Cardiac muscle cell (in vitro differentiated cells and primary cell): ENCODE results near the gene EYA3. TPM values are rescaled to one million over a fixed set of nuclear protein-coding genes. Genes with fewer than 3 reads are reported as not detected.

Experiments
- DNase-seq, 2 donors: peaks; one replicate each; pipeline versions ENCODE4 v3.0.0 to v3.0.0-alpha.2; 2010 to 2017; ENCODE audit warnings: low read depth in 1 of 2, low spot score in 1 of 2
- H3K27ac ChIP-seq: fragments of 200-600 bp; sonication (generic); 2 replicates; pipeline ENCODE4 v1.5.1; 2016
- H3K27me3 ChIP-seq: fragments of 200-600 bp; sonication (generic); 2 replicates; pipeline ENCODE4 v1.6.0; 2016; ENCODE audit warnings: control low read depth
- H3K36me3 ChIP-seq: fragments of 200-600 bp; sonication (generic); 2 replicates; pipeline ENCODE4 v1.5.1; 2016; ENCODE audit warnings: control low read depth
- H3K4me1 ChIP-seq: fragments of 200-600 bp; sonication (generic); 2 replicates; pipeline ENCODE4 v1.8.1; 2017; ENCODE audit warnings: low read depth, mild to moderate bottlenecking, mixed run types
- H3K4me3 ChIP-seq: fragments of 200-600 bp; sonication (generic); 2 replicates; pipeline ENCODE4 v1.5.1; 2016; ENCODE audit warnings: mild to moderate bottlenecking
- H3K9me3 ChIP-seq: fragments of 200-600 bp; sonication (generic); 2 replicates; pipeline ENCODE4 v1.5.1; 2017; ENCODE audit warnings: low read depth, mild to moderate bottlenecking, control low read depth
- CTCF ChIP-seq: IDR thresholded peaks from 2 replicates; pipeline ENCODE4 v1.5.1; 2012; ENCODE audit warnings: low read depth, mild to moderate bottlenecking, low read length
- polyA plus RNA-seq: library from polyadenylated mRNA; unstranded; fragments of >200 nt; fragmentation: Nextera tagmentation; extraction: Ambion mirVana; gene quantifications from 2 replicates; pipeline ENCODE4 v1.2.1, GENCODE V29; 2016
- total RNA-seq: library from RNA; depleted of rRNA; stranded (reverse); fragments of >200 nt; gene quantifications from 2 replicates; pipeline ENCODE4 v1.2.3, GENCODE V29; 2016

The EYA3 gene
- total and polyA plus RNA-seq, 2 experiments from 2014 or later: 15.6 to 21.7 TPM

DNA sequence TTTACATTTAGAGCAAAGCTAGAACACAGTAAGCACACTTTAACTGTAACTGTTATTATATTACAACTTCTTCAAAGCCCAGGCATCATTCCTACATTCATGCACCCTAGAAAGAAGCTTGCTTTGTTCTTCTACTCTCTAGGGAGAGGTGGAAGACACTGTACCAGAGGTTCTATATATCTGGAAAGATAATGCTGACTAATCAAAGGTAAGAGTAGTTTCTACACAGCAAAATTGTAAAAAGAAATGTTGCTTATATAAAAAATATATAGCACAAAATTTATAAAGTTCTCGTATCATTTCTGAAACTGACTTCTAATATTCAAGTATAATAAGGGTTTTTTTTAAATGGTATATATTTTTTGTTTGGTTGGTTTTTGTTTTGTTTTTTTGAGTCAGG is 44.0 kb downstream of the EYA3 start:
- DNase-seq: no peak
- Histone ChIP-seq H3K4me1 (no peaks in the 10 kb centered on the region), H3K9me3 (no peaks in the 10 kb centered on the region), H3K4me3 (no peak overlapping the region), H3K27ac (no peak overlapping the region), H3K27me3 (no peaks in the 10 kb centered on the region), H3K36me3 (peaks cover 30% of the 10 kb centered on the region)
- no peak for TF ChIP-seq CTCF

- no peak for TF ChIP-seq CTCF
- no peak overlapping the region for H3K27ac ChIP-seq
- H3K9me3 ChIP-seq: no peaks in the 10 kb centered on the region
- no peaks in the 10 kb centered on the region for H3K27me3 ChIP-seq
- DNase-seq: no peak
- H3K4me3 ChIP-seq: no peak overlapping the region
- H3K4me1 ChIP-seq: no peaks in the 10 kb centered on the region
- H3K36me3 ChIP-seq: peaks cover 25% of the 10 kb centered on the region
Observed at GRCh38 chr1:28039341-28039740, 49.1 kb downstream of the EYA3 start.

- no peak overlapping the region for H3K27ac ChIP-seq
- TF ChIP-seq CTCF: no peak
- no peaks in the 10 kb centered on the region for H3K9me3 ChIP-seq
- H3K4me1 ChIP-seq: no peaks in the 10 kb centered on the region
- no peaks in the 10 kb centered on the region for H3K27me3 ChIP-seq
- no peak for DNase-seq
- H3K36me3 ChIP-seq: peaks cover 25% of the 10 kb centered on the region
- no peak overlapping the region for H3K4me3 ChIP-seq
Observed at GRCh38 chr1:28037946-28038345, 50.5 kb downstream of the EYA3 start.

GRCh38 chr1:28037206-28037605 is 51.2 kb downstream of the EYA3 start:
- H3K9me3 ChIP-seq: no peaks in the 10 kb centered on the region

GRCh38 chr1:28036431-28036830 is 52.0 kb downstream of the EYA3 start:
- peaks cover 10% of the 10 kb centered on the region for H3K4me1 ChIP-seq
- H3K36me3 ChIP-seq: peaks cover 19% of the 10 kb centered on the region
- no peaks in the 10 kb centered on the region for H3K27me3 ChIP-seq
- no peaks in the 10 kb centered on the region for H3K9me3 ChIP-seq
- H3K4me3 ChIP-seq: no peak overlapping the region
- H3K27ac ChIP-seq: peak overlapping the region; percentile 42
- DNase-seq: no peak
- TF ChIP-seq CTCF: no peak

More at GRCh38 chr1:28037206-28037605, 51.2 kb downstream of the EYA3 start:
- Histone ChIP-seq H3K4me3 (no peak overlapping the region), H3K36me3 (peaks cover 25% of the 10 kb centered on the region), H3K27me3 (no peaks in the 10 kb centered on the region), H3K4me1 (peaks cover 2% of the 10 kb centered on the region), H3K27ac (peak overlapping the region; percentile 42)
- TF ChIP-seq CTCF: no peak
- no peak for DNase-seq

GRCh38 chr1:28035420-28035819 is 53.0 kb downstream of the EYA3 start:
- no peak for TF ChIP-seq CTCF
- H3K4me3 ChIP-seq: no peak overlapping the region
- no peaks in the 10 kb centered on the region for H3K9me3 ChIP-seq
- no peak overlapping the region for H3K27ac ChIP-seq
- H3K4me1 ChIP-seq: peaks cover 15% of the 10 kb centered on the region
- H3K27me3 ChIP-seq: no peaks in the 10 kb centered on the region
- DNase-seq: no peak
- H3K36me3 ChIP-seq: peaks cover 19% of the 10 kb centered on the region
